Vagina (tissue), 2 donors: ENCODE results near the gene RASAL3. TPM values are rescaled to one million over a fixed set of nuclear protein-coding genes. Genes with fewer than 3 reads are reported as not detected.

ENCODE experiments used
- DNase-seq, 2 donors: peaks; one replicate each; pipeline ENCODE4 v3.0.0-alpha.2; 2017; ENCODE audit errors: extremely low spot score in 2 of 2
- H3K27ac ChIP-seq: fragments of 200-600 bp; sonication (generic); one replicate; pipeline ENCODE4 v1.5.1; 2019
- H3K27me3 ChIP-seq: fragments of 200-600 bp; sonication (generic); one replicate; pipeline ENCODE4 v1.5.1; 2019
- H3K36me3 ChIP-seq, 2 donors: fragments of 200-600 bp; sonication (generic); one replicate each; pipeline ENCODE4 v1.5.1; 2017 to 2019
- H3K4me1 ChIP-seq: fragments of 200-600 bp; sonication (generic); one replicate; pipeline ENCODE4 v1.5.1; 2019
- H3K4me3 ChIP-seq, 2 donors: fragments of 200-600 bp; sonication (generic); 1 replicate in 1 of 2; 2 replicates in 1 of 2; pipeline ENCODE4 v1.5.1; 2016 to 2019
- H3K9me3 ChIP-seq: fragments of 200-600 bp; sonication (generic); one replicate; pipeline ENCODE4 v1.5.1; 2019
- CTCF ChIP-seq, 3 experiments: fragments of 450-650 bp in 2 of 3; fragments of 200-600 bp in 1 of 3; sonication (generic) in 1 of 3; IDR thresholded peaks; one replicate each; pipeline ENCODE4 v1.5.1; 2017 to 2019; ENCODE audit warnings: antibody characterized with exemption in 3 of 3, mild to moderate bottlenecking in 2 of 3, moderate library complexity in 2 of 3
- POLR2A ChIP-seq, 2 donors: fragments of 450-650 bp; IDR thresholded peaks; one replicate each; pipeline ENCODE4 v1.6.1; 2017; ENCODE audit warnings: antibody characterized with exemption in 2 of 2, mild to moderate bottlenecking in 2 of 2, moderate library complexity in 2 of 2
- POLR2AphosphoS5 ChIP-seq, 2 donors: sonication (generic); formaldehyde crosslinking; IDR thresholded peaks; one replicate each; pipeline ENCODE4 v1.9.0; 2017; ENCODE audit warnings: antibody characterized with exemption in 2 of 2, mild to moderate bottlenecking in 2 of 2, low read depth in 1 of 2; ENCODE audit not compliant: insufficient read depth in 1 of 2
- intact Hi-C: fragments of 100-400 bp; cut with DNase I; formaldehyde crosslinking; loops from one replicate; pipeline ENCODE4 v1.15.1; 2023
- total RNA-seq: library from RNA; depleted of rRNA; stranded (reverse); fragments of >200 nt; gene quantifications from one replicate; pipeline ENCODE4 v1.2.3, GENCODE V29; 2016

Gene RASAL3
- total RNA-seq, 1 donor from 2014 or later = 7.9 TPM

GRCh38 chr19:15461694-15462093 is 2.6 kb downstream of the RASAL3 start:
- no peak for DNase-seq
- Histone ChIP-seq H3K4me1 (peaks cover 15% of the 10 kb centered on the region), H3K9me3 (no peaks in the 10 kb centered on the region), H3K27ac (no peak overlapping the region), H3K36me3 (no peaks in the 10 kb centered on the region), H3K27me3 (no peaks in the 10 kb centered on the region), H3K4me3 (no peak overlapping the region)
- intact Hi-C loops = no loop called here
- TF ChIP-seq POLR2AphosphoS5 (IDR thresholded peaks at IDR 0.05; ENCODE audit: insufficient read depth in 1 of 2, low read depth in 1 of 2) = no peak
- no peak for TF ChIP-seq CTCF (IDR thresholded peaks at IDR 0.05)
- TF ChIP-seq POLR2A (IDR thresholded peaks at IDR 0.05) = no peak

- Histone ChIP-seq H3K36me3 (no peaks in the 10 kb centered on the region), H3K27ac (no peak overlapping the region), H3K4me1 (peaks cover 27% of the 10 kb centered on the region), H3K9me3 (no peaks in the 10 kb centered on the region), H3K4me3 (peak overlapping the region; percentile 25), H3K27me3 (no peaks in the 10 kb centered on the region)
- no peak for DNase-seq
- intact Hi-C loops = loop anchor here (10.0 kb wide), 1 partner anchor 97 kb away; no protein-coding TSS in a partner anchor
- TF ChIP-seq CTCF (IDR thresholded peaks at IDR 0.05) = no peak
- no peak for TF ChIP-seq POLR2AphosphoS5 (IDR thresholded peaks at IDR 0.05; ENCODE audit: insufficient read depth in 1 of 2, low read depth in 1 of 2)
- TF ChIP-seq POLR2A (IDR thresholded peaks at IDR 0.05) = no peak
These were observed 6.5 kb downstream of the RASAL3 start for GRCh38 chr19:15457701-15458484.

GRCh38 chr19:15456871-15457700 is 7.3 kb downstream of the RASAL3 start:
- Histone ChIP-seq H3K4me1 (peaks cover 32% of the 10 kb centered on the region), H3K9me3 (no peaks in the 10 kb centered on the region), H3K27me3 (no peaks in the 10 kb centered on the region), H3K4me3 (peak overlapping the region; percentile 25), H3K27ac (no peak overlapping the region), H3K36me3 (no peaks in the 10 kb centered on the region)
- TF ChIP-seq POLR2AphosphoS5 (IDR thresholded peaks at IDR 0.05; ENCODE audit: insufficient read depth in 1 of 2, low read depth in 1 of 2) (no peak), CTCF (IDR thresholded peaks at IDR 0.05) (no peak), POLR2A (IDR thresholded peaks at IDR 0.05) (no peak)
- no peak for DNase-seq
- intact Hi-C loops = loop anchor here (10.0 kb wide), 1 partner anchor 98 kb away; no protein-coding TSS in a partner anchor

GRCh38 chr19:15456441-15456840 is 7.9 kb downstream of the RASAL3 start:
- intact Hi-C loops = loop anchor here (10.0 kb wide), 1 partner anchor 98 kb away; no protein-coding TSS in a partner anchor
- TF ChIP-seq CTCF (IDR thresholded peaks at IDR 0.05) (no peak), POLR2AphosphoS5 (IDR thresholded peaks at IDR 0.05; ENCODE audit: insufficient read depth in 1 of 2, low read depth in 1 of 2) (no peak), POLR2A (IDR thresholded peaks at IDR 0.05) (no peak)
- Histone ChIP-seq H3K4me1 (peaks cover 32% of the 10 kb centered on the region), H3K36me3 (no peaks in the 10 kb centered on the region), H3K4me3 (no peak overlapping the region), H3K9me3 (no peaks in the 10 kb centered on the region), H3K27me3 (no peaks in the 10 kb centered on the region), H3K27ac (no peak overlapping the region)
- DNase-seq = no peak
